GM18505 (cell line): ENCODE measurements around the gene RILP.

Experiments used
- ATAC-seq: cut with Tn5 transposase; IDR thresholded peaks from one replicate; pipeline ENCODE4 v1.9.1; 2021; ENCODE audit not compliant: unreplicated experiment
- POLR2A ChIP-seq: IDR thresholded peaks from 4 replicates; pipeline ENCODE4 v1.6.1; 2011; ENCODE audit warnings: borderline replicate concordance; ENCODE audit not compliant: insufficient read depth, insufficient read length; ENCODE audit errors: extremely low read depth

RILP gene

GRCh38 chr17:1620486-1620885 is 29.2 kb downstream of the RILP start:
- no peak for TF ChIP-seq POLR2A

DNA sequence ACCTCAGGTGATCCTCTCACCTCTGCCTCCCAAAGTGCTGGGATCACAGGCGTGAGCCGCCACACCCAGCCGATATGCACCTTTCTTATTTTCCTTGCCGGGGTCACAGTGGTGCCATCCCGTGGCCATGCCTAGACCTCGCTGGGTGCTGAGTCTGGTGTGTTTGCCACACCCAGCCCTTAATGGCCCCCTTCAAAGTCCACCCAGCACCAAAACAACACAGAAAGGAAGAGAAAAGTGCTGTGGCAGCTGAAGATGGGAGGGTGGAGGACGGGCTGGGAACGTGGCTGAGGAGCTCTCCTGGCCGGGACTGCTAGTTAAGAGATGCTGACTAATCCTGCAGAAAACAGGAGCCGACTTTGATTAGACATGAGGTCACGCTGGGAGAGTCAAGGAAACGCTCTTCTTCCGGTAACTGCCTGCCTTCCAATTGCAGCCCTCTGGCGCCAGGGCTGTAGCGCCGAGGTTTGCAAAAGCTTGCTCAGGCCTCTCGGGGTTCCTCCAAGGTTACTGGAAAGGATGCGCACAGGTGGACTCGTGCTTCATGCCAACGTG is 32.0 kb downstream of the RILP start:
- no peak for TF ChIP-seq POLR2A
- ATAC-seq, result no peak

More at GRCh38 chr17:1620486-1620885, 29.2 kb downstream of the RILP start:
- ATAC-seq, result no peak

DNA sequence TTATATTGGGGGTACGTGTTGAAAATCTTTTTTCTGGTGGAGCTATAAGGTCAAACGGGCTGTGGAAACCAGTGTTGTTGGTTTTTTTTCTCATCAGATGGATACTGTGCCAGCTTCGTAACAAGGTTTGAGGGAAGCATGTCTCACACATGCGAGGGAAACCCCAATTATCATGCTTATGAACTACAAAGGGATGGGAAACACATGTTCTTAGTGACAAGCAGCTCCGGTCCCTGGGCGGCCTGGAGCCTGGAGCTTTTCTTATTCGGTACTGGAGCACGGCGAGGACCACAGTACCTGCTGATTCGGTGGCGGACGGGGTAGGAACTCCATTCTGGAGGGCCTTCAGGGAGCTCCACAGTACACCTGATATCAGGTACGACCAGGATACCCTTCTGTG is 33.6 kb downstream of the RILP start:
- no peak for ATAC-seq
- no peak for TF ChIP-seq POLR2A

DNA sequence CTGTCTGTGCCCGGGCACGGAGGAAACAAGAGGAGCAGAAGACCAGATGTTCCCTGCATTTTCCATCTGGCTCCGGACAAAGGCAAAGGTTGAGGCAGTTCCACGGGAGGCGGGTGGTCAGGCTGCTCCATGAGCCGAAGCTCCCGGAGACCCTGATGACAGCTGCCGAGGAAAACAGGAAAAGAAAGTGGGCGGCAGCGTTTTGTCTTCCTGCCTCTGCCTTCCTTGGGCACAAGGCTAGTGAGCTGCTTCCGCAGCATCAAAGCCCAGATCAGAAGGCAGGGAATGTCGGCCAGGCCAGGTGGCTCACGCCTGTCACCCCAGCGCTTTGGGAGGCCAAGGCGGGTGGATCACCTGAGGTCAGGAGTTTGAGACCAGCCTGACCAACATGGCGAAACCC is 37.3 kb downstream of the RILP start:
- ATAC-seq, result no peak
- TF ChIP-seq POLR2A, result no peak

- no peak for TF ChIP-seq POLR2A
Observed at GRCh38 chr17:1611715-1612114, 38.0 kb downstream of the RILP start.

GRCh38 chr17:1608676-1609075 is 41.0 kb downstream of the RILP start:
- ATAC-seq, result no peak
- TF ChIP-seq POLR2A, result no peak

More at GRCh38 chr17:1611715-1612114, 38.0 kb downstream of the RILP start:
- no peak for ATAC-seq

DNA sequence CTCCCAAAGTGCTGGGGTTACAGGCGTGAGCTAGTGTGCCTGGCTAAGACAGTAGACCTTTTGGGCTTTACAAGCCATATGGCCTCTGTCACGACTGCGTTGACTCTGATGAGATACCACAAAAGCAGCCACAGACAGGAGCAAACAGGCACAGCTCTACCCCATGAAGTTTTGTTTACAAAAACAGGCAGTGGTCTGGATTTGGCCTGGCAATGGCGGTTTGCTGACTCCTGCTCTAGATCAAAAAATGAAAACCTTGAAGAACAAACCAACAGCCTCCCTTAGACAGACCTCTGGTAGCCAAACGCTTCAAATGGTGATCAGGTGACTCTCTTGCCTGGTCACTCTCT is 41.7 kb downstream of the RILP start:
- no peak for ATAC-seq
- no peak for TF ChIP-seq POLR2A

DNA sequence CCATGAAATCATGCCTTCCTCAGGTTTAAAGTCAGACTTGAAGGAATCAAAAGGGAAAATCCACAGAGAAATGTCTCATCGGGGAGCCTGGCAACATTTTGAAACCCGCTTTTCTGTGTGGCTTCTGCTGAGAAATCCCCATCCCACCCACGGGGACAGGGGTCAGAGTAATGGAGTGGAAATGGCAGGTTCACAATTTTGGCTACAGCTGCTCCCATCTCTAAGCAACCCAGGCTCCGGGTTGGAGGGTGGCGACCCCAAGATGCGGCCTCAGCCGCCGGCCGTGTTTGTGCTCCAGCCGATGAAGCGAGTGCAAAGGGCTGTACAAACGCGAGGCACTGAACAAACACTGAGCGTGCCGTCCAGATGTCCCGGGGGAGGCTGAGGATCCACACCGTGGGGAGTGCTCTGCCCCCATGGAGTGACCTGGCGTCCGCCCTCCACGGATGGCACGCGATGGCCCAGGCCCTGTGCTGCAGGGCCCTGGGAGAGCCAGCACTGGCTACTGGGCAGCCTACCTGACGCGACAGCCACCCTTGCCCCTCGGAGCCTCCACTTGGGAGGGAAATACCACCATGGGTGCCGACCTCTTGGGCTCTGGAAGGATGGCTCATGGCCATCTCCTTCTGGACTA is 43.2 kb downstream of the RILP start:
- ATAC-seq, result no peak
- TF ChIP-seq POLR2A, result no peak

- no peak for TF ChIP-seq POLR2A
- ATAC-seq, result no peak
Observed at GRCh38 chr17:1605681-1606351, 43.9 kb downstream of the RILP start.

GRCh38 chr17:1604831-1605528 is 44.7 kb downstream of the RILP start:
- TF ChIP-seq POLR2A, result no peak
- ATAC-seq, result no peak

DNA sequence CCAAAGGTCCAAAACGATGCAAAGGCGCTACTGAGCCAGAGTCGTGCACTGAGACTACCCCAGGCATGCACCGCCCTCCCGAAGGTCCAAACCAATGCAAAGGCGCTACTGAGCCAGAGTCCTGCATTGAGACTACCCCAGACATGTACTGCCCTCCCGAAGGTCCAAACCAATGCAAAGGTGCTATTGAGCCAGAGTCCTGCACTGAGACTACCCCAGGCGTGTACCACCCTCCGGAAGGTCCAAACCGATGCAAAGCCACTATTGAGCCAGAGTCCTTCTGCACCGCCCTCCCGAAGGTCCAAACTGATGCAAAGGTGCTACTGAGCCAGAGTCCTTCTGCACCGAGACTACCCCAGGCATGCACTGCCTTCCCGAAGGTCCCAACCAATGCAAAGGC is 48.1 kb downstream of the RILP start:
- no peak for ATAC-seq
- no peak for TF ChIP-seq POLR2A

DNA sequence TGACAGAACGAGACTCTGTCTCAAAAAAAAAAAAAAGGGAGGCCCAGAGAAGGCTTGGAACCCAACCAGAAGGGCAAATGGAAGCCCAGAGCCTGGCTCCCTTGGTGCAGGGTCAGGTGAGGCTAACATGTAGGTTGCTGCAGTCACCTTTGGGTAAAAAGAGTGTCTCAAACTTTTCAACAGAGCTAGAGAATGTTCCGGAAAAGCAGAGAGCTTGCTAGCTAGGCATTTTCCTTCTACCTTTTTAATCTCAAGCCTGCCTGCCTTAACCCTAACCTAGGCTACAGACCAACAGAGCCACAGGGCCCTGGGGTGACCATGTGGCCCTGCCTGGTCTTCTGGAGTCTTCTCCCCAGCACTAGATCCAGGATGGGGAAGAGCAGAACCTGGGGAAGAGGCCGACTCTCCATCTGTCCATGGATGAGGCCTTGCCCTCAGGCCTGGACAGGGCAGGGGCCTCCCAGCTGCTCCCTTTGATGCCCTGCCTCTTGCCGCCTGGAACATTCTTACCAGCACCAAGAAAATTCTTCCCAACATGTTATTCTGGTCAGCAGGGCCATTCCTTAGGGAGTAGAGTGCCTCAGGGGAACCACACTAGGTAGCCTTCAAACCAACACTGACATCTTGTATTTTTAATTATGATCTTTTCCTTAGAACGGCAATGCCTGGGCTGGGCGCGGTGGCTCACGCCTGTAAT is 51.1 kb downstream of the RILP start:
- no peak for TF ChIP-seq POLR2A
- ATAC-seq, result no peak

DNA sequence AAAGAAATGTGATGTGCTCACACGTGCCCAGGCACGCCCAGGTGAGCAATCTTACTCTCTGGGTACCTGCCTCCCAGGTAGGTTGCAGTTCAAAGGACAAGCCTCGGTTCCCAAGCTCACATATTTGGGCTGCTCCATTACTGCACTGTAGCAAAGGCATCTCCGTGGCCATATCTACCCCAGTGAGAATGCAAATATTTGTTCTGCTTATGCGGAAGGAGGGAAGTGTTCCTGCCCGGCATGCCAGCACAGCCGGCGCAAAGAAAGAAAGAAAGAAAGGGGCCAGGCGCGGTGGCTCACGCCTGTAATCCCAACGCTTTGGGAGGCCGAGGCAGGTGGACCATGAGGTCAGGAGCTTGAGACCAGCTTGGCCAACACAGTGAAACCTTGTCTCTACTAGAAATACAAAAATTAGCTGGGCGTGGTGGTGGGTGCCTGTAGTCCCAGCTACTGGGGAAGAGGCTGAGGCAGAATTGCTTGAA is 51.8 kb downstream of the RILP start:
- ATAC-seq, result no peak
- no peak for TF ChIP-seq POLR2A
